Lower lobe of right lung (tissue), 2 donors: ENCODE data around the gene C16orf78. TPM values are rescaled to one million over a fixed set of nuclear protein-coding genes. Genes with fewer than 3 reads are reported as not detected.

Source experiments
- ATAC-seq, 2 donors: fragments of 200-7000 bp; cut with Tn5 transposase; one replicate each; pipeline ENCODE4 v1.9.1; 2020 to 2022; ENCODE audit warnings: mild to moderate bottlenecking in 2 of 2, moderate library complexity in 2 of 2
- DNase-seq: peaks from one replicate; pipeline ENCODE4 v3.0.0-alpha.2; 2020
- H3K27ac ChIP-seq: fragments of 200-600 bp; one replicate; pipeline ENCODE4 v1.8.0; 2022
- H3K27me3 ChIP-seq: fragments of 200-600 bp; one replicate; pipeline ENCODE4 v1.8.0; 2022; ENCODE audit warnings: low read depth
- H3K36me3 ChIP-seq: fragments of 200-600 bp; one replicate; pipeline ENCODE4 v1.8.0; 2022; ENCODE audit warnings: mild to moderate bottlenecking
- H3K4me1 ChIP-seq: fragments of 200-600 bp; one replicate; pipeline ENCODE4 v1.8.0; 2022
- H3K4me3 ChIP-seq: fragments of 200-600 bp; one replicate; pipeline ENCODE4 v1.8.0; 2022; ENCODE audit warnings: mild to moderate bottlenecking
- H3K9me3 ChIP-seq: fragments of 200-600 bp; one replicate; pipeline ENCODE4 v1.8.0; 2022
- CTCF ChIP-seq: fragments of 200-600 bp; IDR thresholded peaks from one replicate; pipeline ENCODE4 v1.8.0; 2022; ENCODE audit warnings: antibody characterized with exemption, mild to moderate bottlenecking
- intact Hi-C: fragments of 100-400 bp; cut with DNase I; formaldehyde crosslinking; loops from one replicate; pipeline ENCODE4 v1.11.0; 2022
- total RNA-seq: library from RNA; stranded (reverse); fragmentation: NEBNext Ultra II Directional; extraction: Animal tissue kit (Norgen Biotek cat#: 25700); gene quantifications from one replicate; pipeline ENCODE4 v1.2.1, GENCODE V29; 2021
- donor health status: DM: no; HTN: yes; CAD: no; lungs with severe emphysema.

Gene C16orf78
- total RNA-seq, 1 donor from 2014 or later, result not detected

- Histone ChIP-seq H3K4me3 (no peak overlapping the region), H3K4me1 (no peaks in the 10 kb centered on the region), H3K27me3 (peaks cover 3% of the 10 kb centered on the region), H3K27ac (no peak overlapping the region), H3K36me3 (no peaks in the 10 kb centered on the region), H3K9me3 (no peaks in the 10 kb centered on the region)
- intact Hi-C loops, result no loop called here
- TF ChIP-seq CTCF, result no peak
- ATAC-seq (no peak), DNase-seq (no peak)
Observed at GRCh38 chr16:49414671-49415070, 41.1 kb downstream of the C16orf78 start.

DNA sequence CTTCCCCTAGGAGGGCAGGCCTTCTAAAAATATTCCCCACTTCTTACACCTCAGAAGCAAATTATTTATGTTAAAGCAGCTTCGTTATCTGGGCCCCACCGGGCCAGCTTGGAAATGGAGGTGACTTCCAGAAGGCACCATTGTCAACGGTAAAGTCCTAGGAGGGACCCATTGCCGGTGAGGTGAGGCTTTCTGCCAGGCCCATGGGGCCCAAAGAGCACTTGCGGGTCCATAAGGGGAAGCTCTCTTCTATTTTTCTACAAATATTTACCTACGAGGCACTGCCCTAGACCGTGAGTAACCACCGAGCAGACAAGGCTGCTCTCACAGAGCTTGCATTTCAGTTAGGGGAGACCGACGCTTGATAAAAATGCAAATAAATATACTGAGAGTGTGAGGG lies 41.5 kb downstream of the C16orf78 start:
- DNase-seq, result no peak
- no peak overlapping the region for H3K27ac ChIP-seq

GRCh38 chr16:49416001-49416675 lies 42.5 kb downstream of the C16orf78 start:
- no peaks in the 10 kb centered on the region for H3K4me1 ChIP-seq
- H3K9me3 ChIP-seq, result no peaks in the 10 kb centered on the region
- H3K4me3 ChIP-seq, result no peak overlapping the region
- DNase-seq, result no peak
- H3K27me3 ChIP-seq, result peaks cover 3% of the 10 kb centered on the region
- no peak overlapping the region for H3K27ac ChIP-seq
- intact Hi-C loops, result no loop called here
- no peaks in the 10 kb centered on the region for H3K36me3 ChIP-seq
- no peak for ATAC-seq
- no peak for TF ChIP-seq CTCF

More for the DNA sequence above, 41.5 kb downstream of the C16orf78 start:
- no peak for TF ChIP-seq CTCF
- no peak overlapping the region for H3K4me3 ChIP-seq
- H3K4me1 ChIP-seq, result no peaks in the 10 kb centered on the region
- H3K27me3 ChIP-seq, result peaks cover 3% of the 10 kb centered on the region
- no peaks in the 10 kb centered on the region for H3K36me3 ChIP-seq
- H3K9me3 ChIP-seq, result no peaks in the 10 kb centered on the region
- intact Hi-C loops, result no loop called here
- no peak for ATAC-seq

DNA sequence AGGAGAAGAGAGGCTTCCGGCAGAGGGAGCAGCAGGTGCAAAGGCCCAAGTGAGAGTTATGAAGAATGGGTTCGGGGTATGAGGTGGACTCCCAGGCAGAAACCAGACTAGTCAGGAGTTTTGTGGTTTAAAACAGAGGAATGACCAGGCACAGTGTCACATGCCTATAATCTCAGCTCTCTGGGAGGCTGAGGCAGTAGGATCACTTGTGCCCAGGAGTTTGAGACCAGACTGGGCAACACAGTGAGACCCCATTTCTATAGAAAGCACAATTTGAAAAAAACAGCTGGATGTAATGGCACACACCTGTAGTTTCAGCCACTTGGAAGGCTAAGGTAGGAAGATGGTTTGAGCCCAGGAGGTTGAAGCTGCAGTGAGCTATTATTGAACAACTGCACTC lies 43.8 kb downstream of the C16orf78 start:
- H3K27ac ChIP-seq, result no peak overlapping the region
- H3K27me3 ChIP-seq, result peaks cover 3% of the 10 kb centered on the region
- no peak for TF ChIP-seq CTCF
- H3K9me3 ChIP-seq, result no peaks in the 10 kb centered on the region
- ATAC-seq, result no peak
- no peaks in the 10 kb centered on the region for H3K36me3 ChIP-seq
- no peak overlapping the region for H3K4me3 ChIP-seq
- DNase-seq, result no peak
- no peaks in the 10 kb centered on the region for H3K4me1 ChIP-seq
- intact Hi-C loops, result no loop called here

- H3K27me3 ChIP-seq, result peaks cover 3% of the 10 kb centered on the region
- no peaks in the 10 kb centered on the region for H3K9me3 ChIP-seq
- no peak for DNase-seq
- no peak for ATAC-seq
- no peak overlapping the region for H3K27ac ChIP-seq
- no peak for TF ChIP-seq CTCF
- intact Hi-C loops, result no loop called here
- no peak overlapping the region for H3K4me3 ChIP-seq
- H3K36me3 ChIP-seq, result no peaks in the 10 kb centered on the region
- H3K4me1 ChIP-seq, result no peaks in the 10 kb centered on the region
Observed at GRCh38 chr16:49419006-49419405, 45.4 kb downstream of the C16orf78 start.
